WTC11 (cell line): ENCODE results near the gene ZNF672.

Experiments
- FOXJ3 ChIP-seq: sonication (generic); formaldehyde crosslinking; IDR thresholded peaks from 2 replicates; pipeline ENCODE4 v1.9.0; 2021; ENCODE audit warnings: missing genetic modification reagents, mild to moderate bottlenecking, borderline replicate concordance
- SP1 ChIP-seq: sonication (generic); formaldehyde crosslinking; conservative IDR thresholded peaks from 2 replicates; pipeline ENCODE4 v1.8.1; 2022; ENCODE audit warnings: missing genetic modification reagents
- TF ChIP-seq, protein P1 (sequence below): fragments of 200-600 bp; IDR thresholded peaks from 2 replicates; pipeline ENCODE4 v1.8.0; 2022; ENCODE audit warnings: antibody characterized with exemption

GRCh38 chr1:248862695-248862997, 24.6 kb downstream of the ZNF672 start:
- TF ChIP-seq, protein P1, sequence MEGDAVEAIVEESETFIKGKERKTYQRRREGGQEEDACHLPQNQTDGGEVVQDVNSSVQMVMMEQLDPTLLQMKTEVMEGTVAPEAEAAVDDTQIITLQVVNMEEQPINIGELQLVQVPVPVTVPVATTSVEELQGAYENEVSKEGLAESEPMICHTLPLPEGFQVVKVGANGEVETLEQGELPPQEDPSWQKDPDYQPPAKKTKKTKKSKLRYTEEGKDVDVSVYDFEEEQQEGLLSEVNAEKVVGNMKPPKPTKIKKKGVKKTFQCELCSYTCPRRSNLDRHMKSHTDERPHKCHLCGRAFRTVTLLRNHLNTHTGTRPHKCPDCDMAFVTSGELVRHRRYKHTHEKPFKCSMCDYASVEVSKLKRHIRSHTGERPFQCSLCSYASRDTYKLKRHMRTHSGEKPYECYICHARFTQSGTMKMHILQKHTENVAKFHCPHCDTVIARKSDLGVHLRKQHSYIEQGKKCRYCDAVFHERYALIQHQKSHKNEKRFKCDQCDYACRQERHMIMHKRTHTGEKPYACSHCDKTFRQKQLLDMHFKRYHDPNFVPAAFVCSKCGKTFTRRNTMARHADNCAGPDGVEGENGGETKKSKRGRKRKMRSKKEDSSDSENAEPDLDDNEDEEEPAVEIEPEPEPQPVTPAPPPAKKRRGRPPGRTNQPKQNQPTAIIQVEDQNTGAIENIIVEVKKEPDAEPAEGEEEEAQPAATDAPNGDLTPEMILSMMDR = no peak
- TF ChIP-seq FOXJ3 (no peak), SP1 (CRISPR knock-in tag) (no peak)
